Left lobe of liver (tissue), 2 donors: Measurements from ENCODE around the gene ZNF280B. TPM values are rescaled to one million over a fixed set of nuclear protein-coding genes. Genes with fewer than 3 reads are reported as not detected.
A peak's percentile ranks its signal among the peaks of the same experiment; 100 is the strongest.

ENCODE experiments used
- ATAC-seq: fragments of 200-7000 bp; cut with Tn5 transposase; one replicate; pipeline ENCODE4 v1.9.1; 2020; ENCODE audit warnings: mild to moderate bottlenecking, moderate library complexity
- DNase-seq: peaks from one replicate; pipeline ENCODE4 v3.0.0-alpha.2; 2020; ENCODE audit warnings: low spot score
- total RNA-seq: library from RNA; stranded (reverse); gene quantifications from one replicate; pipeline ENCODE4 v1.2.1, GENCODE V29; 2021
- donor health status: DM: no; HTN: no; CAD: no; lungs with moderate emphysema.
- donor health status: DM: no; HTN: yes; CAD: no.

ZNF280B gene
- 0.08 TPM for total RNA-seq

DNA sequence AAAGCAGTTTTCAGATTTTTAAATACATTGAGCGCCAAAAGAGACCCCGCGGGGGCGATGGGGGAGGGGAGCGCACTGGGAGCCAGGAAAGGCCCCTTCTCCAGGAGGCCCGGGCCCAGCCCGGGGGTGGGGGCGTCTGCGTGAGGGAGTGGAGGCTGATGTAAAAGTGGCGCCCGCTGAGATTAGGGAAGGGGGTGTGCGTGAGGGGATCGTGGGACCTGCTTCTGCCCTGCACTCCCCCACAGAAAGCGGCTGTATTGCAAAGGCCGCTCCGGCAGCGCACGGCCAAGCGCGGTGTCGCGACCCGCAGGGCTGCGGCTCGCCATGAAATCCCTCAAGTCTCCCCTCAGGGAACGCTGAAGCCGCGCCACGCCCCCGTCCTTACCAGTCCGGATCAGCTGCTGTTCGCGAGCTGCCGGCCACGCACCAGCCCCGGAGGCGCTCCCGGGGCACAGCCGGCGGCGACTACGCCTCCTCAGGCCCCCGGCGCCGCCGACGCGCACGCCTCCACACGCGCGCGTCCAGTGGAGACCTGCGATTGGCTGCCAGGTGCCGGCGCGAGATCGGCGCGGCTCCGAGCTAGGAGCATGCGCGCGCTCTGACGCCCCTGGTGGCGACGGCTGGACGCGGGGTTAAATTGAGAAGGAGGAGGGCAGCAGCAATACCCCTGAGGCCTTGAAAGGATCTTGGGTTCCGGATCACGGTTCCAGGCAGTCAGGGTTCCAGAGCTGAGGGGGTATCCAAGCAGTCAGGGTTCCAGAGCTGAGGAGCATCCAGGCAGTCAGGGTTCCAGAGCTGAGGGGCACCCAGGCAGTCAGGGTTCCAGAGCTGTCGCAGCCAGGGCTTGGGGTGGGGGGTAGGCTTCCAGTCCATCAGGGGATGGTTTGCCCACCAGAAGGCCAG lies at the start of gene ZNF280B:
ZNF280B (minus strand) TSS at position 469 of the 903 bp plus-strand sequence. CDS start 19,344 bp downstream, outside the sequence.
- DNase-seq, result no peak
- ATAC-seq, result peak; percentile 71

DNA sequence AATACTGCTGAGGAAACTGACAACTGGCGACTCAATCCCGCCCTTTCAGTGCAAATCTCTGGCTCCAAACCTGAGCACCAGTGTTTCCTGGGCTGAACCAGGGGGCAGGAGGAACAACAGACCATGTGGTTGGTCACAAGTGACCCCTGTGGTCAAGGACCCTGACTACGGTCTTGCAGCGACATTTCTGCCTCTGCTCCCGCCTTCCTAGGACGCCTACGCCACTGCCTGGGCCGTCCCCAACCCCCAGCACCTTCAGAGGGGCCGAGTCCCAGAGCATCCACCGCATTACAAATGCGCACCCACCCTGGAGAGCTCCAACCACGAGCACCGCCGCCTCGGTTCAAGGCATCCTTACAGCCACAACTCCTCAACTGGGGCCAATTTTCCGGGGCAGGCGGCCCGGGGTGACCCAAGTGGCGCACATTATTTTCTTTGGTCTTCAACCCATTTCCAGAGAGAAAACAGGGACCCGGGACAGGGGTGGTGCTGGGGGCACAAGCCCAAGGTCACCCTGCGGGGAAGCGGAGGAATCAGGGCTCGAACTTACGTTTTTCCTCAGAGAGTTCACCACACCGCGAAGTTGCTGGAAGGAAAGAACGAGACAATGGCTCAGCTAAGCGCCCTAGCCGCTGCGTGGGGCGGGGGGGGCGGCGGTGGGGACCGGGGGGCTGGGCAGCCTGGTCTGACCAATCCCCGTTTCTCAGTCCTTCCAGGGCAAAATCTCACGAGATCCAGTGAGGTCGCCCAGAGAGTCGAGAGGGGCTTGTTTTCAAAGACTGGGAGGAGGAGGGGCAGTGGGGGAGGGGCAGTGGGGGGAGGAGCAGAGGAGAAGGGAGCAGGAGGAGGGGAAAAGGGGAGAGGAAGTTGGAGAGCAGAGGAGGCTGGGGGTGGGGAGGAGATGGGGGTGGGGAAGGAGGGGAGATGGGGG lies 48.7 kb upstream of the ZNF280B start:
- DNase-seq (no peak), ATAC-seq (no peak)

DNA sequence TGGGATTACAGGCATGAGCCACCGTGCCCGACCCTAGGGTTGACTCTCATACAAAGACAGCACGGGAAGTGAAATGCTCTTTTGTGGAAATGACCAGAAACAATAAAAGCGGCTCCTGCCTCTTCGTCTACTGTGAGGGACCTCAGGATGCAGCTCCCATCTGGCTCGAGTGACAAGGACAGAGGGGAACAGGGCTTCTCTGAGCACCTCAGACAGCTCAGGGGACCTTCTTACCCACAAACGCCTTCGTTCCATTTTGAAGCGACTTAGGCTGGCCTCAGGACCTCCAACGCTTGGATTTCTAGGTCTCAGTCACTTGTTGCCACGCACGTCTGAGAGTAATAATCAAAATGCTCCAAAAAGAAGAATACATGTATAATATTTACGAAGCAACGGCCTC lies 48.0 kb upstream of the ZNF280B start:
- ATAC-seq (no peak), DNase-seq (no peak)

DNA sequence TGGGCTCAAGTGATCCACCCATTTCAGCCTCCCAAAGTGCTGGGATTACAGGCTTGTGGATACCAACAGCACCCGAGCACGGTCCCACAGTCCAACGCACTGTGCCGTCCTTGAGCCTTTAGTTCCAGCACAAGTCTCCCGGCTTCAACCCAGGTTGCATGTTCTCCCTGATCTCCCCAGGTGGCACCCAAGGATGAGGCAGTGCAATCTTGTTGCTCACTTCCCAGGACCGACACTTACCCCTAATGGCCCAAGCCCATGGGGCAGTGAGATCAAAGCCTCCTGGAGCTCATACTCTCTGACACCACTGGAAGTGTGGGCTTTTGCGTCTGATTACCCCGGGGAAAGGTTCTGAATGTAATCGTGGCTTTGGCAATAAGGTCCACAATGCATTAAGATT lies 47.1 kb upstream of the ZNF280B start:
- DNase-seq (no peak), ATAC-seq (no peak)

GRCh38 chr22:22554587-22555284 lies 46.2 kb upstream of the ZNF280B start:
- ATAC-seq (peak; percentile 23), DNase-seq (no peak)

DNA sequence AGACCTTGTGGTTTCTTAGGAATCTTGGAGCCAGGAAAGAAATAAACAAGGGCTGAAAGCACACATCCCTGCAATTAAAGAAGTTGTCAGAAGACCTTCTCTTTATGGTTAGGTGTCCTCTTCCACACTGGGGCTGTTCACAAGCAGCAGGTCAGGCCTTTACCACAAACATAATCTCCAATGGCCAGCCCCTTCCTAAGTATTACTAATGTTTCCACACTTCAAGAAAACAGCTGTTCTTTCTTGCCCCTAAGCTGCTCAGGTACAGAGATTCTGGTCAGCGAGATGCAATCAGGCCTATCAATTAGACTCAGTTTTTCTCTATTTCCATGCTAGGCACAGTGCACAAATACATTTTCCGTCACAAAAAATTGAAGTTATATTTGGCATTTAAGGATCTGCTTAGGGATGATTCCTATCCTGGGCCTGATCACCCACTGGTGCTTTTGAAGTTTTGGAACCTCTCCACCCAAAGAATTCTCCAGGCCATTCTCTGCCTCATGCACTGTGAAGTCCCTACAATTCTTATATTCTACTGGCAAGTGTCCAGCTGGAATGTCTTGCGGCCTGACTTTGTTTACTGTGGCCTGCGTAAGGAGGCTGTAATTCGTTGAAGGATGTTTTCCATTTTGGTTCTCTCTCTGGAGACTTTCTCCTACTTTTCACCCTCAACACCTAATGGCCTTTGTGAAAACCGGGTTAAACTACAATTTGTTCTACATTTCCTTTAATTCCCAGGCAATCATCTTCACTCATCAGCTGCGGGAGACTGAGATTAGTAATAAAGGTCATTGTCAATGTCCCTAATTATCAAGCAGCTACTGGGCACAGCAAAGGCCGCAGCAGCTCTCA lies 45.4 kb upstream of the ZNF280B start:
- ATAC-seq (no peak), DNase-seq (no peak)

DNA sequence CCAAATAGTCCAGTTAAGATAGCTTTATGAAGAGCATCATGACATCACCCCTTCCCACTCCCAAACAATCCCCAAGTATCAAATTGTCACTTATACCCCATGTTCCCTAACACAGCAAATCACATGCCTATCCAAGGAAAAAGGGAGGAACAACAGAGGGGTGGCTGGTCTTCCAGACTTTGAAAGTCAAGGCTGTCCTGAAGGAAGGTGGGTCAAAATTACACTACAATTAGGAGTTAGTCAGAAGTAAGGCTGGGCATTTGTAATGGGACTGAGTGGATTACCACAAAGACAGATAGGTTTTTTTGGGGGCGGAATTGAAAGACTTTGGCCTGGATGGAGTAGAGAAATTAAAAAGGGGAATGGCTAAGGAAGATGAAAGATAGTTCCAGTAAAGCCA lies 44.6 kb upstream of the ZNF280B start:
- ATAC-seq (no peak), DNase-seq (no peak)

- DNase-seq, result no peak
- ATAC-seq, result no peak
Observed at GRCh38 chr22:22552630-22553029, 44.1 kb upstream of the ZNF280B start.

DNA sequence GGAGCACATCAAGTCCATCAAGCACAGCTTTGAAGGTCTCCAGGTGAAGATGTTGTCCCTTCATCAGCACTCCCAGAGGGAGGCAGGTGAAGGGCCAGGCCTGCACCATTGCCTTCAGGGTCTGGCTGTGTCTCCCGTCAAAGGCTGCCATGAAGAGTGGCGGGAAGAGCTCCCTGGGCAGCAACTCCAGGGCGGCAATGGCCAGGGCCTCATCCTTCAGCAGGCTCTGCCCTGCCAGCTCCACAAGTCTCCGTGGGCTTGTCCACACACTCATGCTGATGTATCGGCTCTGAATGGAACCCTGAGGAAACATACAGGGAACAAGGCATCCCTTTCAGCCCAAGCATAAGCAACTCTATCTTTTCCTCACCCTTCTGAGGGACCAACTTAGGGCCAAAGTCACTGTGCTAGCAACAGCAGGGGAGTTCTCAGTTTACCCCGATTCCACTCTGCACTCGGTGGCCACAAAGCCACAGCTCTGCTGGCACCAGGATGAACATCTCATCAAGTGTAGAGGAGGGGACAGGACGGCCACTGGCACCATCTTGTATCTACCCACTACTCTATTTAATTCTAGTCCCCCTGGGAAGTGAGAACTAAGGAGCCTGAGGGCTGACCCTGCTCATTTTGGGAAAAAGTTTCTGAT lies 42.4 kb upstream of the ZNF280B start:
- DNase-seq, result no peak
- no peak for ATAC-seq

GRCh38 chr22:22548910-22549309 lies 40.4 kb upstream of the ZNF280B start:
- ATAC-seq, result no peak

DNA sequence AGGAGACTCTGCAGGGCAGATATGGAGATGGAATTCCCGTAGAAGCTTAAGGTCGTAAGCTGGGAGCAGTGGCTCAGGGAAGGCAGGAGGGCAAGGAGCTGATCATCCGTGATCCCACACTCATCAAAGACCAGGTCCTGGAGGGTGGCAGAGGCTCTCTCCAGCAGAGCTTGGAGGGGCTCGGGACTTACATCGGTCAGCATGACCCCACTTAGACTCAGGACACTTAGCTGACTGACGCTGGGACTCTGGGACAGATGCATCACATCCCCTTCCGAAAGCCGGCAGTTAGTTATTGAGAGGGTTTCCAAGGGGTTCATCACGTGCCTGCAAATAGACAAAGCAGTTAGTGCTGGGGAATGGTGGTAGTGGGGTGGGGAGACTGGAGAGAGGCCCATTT lies 39.8 kb upstream of the ZNF280B start:
- ATAC-seq (no peak), DNase-seq (no peak)

More at GRCh38 chr22:22548910-22549309, 40.4 kb upstream of the ZNF280B start:
- no peak for DNase-seq

- ATAC-seq, result no peak
- DNase-seq, result no peak
Observed at GRCh38 chr22:22547692-22548300, 39.3 kb upstream of the ZNF280B start.

DNA sequence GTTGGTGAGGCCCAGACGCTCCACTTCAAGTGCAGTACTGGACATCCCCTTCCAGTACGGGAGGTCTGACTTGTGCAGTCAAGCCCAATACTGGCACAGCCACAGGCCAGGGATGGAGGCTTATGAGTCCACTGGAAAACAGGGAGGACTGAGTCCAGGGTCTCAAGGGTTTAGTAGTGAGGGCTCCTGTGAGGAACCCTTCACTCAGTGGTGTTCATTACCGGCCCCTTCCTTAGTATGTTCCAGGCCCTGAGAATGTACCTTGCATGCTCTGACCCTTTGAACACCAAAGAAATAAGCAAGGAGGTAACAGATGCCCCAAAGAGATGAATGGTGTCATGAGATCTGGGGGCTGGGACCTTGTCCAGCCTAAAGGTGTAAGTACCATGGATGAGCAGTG lies 38.7 kb upstream of the ZNF280B start:
- DNase-seq, result no peak

GRCh38 chr22:22546490-22546889 lies 37.9 kb upstream of the ZNF280B start:
- DNase-seq (no peak), ATAC-seq (no peak)

More for the DNA sequence above, 38.7 kb upstream of the ZNF280B start:
- ATAC-seq, result no peak

DNA sequence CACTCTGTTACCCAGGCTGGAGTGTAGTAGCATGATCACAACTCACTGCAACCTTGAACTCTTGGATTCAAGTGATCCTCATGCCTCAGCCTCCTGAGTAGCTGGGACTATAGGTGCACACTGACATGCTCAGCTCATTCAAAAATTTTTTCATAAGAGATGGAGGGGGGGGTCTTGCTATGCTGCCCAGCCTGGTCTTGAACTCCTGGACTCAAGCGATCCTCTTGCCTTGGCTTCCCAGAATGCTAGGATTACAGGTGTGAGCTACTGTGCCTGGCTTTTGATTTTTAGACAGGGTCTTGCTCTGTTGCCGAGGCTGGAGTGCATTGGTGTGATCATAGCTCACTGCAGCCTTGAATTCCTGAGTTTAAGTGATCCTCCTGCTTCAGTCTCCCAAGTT lies 36.5 kb upstream of the ZNF280B start:
- ATAC-seq, result no peak
- DNase-seq, result no peak

- DNase-seq, result no peak
- no peak for ATAC-seq
Observed at GRCh38 chr22:22538226-22538989, 29.9 kb upstream of the ZNF280B start.

DNA sequence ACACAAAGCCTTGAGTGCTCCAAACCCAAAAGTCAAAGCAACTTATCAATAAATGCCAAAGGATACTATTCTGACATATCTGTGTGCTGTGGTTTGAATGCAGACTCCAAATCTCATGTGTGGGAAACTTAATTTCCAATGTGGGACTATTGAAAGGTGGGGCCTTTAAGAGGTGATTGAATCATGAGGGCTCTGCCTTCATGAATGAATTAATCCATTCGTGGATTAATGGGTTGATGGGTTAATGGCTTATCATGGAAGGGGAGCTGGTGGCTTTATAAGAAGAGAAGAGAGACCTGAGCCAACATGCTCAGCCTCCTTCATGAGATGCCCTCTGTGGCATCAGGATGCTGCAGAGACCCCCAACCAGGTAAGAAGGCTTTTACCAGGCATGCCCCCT lies 28.4 kb upstream of the ZNF280B start:
- no peak for DNase-seq
- ATAC-seq, result no peak

- ATAC-seq (no peak), DNase-seq (no peak)
Observed at GRCh38 chr22:22536515-22536914, 28.0 kb upstream of the ZNF280B start.
